ENCODE results near the gene TIMP1. TPM values are rescaled to one million over a fixed set of nuclear protein-coding genes. Genes with fewer than 3 reads are reported as not detected.

The TIMP1 gene
- total RNA-seq = 103 and 210 TPM in 2 replicates

GRCh38 chrX:47581731-47582647 lies at the start of gene TIMP1:
Gene TIMP1, plus strand, starts transcription at chrX:47582436. Its CDS starts 980 bp downstream, at chrX:47583416.

GRCh38 chrX:47560934-47561658 lies 21.1 kb upstream of the TIMP1 start, which contains the start of gene ARAF:
Gene ARAF, plus strand, starts transcription at chrX:47561205. Its CDS starts 1,763 bp downstream, at chrX:47562968.

DNA sequence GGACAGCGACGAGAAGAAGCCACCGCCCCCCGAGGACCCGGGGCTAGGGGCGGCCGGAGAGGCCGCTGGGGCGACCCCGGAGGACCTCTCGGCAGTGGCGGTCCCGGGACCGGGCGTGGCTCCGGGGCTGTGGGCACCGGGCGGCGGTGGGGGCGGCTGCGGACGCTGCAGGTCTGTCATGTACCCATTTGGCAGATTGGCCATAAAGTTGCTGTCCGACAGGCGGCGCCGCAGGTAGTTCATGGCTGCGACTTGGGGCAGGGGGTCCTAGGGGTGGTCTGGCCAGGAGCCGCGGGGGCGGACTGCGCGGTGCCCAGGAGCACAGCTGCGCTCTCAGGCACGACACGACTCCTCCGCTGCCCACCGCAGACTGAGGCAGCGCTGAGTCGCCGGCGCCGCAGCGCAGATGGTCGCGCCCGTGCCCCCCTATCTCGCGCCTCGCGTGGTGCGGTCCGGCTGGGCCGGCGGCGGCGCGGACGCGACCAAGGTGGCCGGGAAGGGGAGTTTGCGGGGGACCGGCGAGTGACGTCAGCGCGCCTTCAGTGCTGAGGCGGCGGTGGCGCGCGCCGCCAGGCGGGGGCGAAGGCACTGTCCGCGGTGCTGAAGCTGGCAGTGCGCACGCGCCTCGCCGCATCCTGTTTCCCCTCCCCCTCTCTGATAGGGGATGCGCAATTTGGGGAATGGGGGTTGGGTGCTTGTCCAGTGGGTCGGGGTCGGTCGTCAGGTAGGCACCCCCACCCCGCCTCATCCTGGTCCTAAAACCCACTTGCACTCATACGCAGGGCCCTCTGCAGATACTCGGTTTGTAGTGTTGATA lies 37.5 kb downstream of the TIMP1 start, which contains the start of gene SYN1:
TSS of gene SYN1 (minus strand) at position 372 of the 817 bp plus-strand sequence. CDS start at position 243, 129 bp downstream.

GRCh38 chrX:47629419-47630200 lies 47.4 kb downstream of the TIMP1 start, which contains the start of gene CFP:
Gene CFP, minus strand, starts transcription at chrX:47629930. Its CDS starts 86 bp downstream, at chrX:47629844.

Other genes with a start within 250 kb of the TIMP1 start
- not detected in 2 replicates for gene ZNF157, start 211.9 kb upstream of the TIMP1 start, total RNA-seq
- 8.3 and 15.4 TPM in 2 replicates for gene ZNF41, start 99.2 kb upstream of the TIMP1 start, total RNA-seq
- 8.4 and 8.6 TPM in 2 replicates for gene ARAF, start 21.2 kb upstream of the TIMP1 start, total RNA-seq
- under 0.01 and 0.17 TPM in 2 replicates for gene SYN1, start 37.4 kb downstream of the TIMP1 start, total RNA-seq
- gene CFP, start 47.5 kb downstream of the TIMP1 start, total RNA-seq = 0.09 and 0.11 TPM in 2 replicates
- gene ELK1, start 68.1 kb downstream of the TIMP1 start, total RNA-seq = 10.3 and 10.9 TPM in 2 replicates
- 142 and 175 TPM in 2 replicates for gene UXT, start 76.7 kb downstream of the TIMP1 start, total RNA-seq